ENCODE data around the gene HOPX.

The HOPX gene

DNA sequence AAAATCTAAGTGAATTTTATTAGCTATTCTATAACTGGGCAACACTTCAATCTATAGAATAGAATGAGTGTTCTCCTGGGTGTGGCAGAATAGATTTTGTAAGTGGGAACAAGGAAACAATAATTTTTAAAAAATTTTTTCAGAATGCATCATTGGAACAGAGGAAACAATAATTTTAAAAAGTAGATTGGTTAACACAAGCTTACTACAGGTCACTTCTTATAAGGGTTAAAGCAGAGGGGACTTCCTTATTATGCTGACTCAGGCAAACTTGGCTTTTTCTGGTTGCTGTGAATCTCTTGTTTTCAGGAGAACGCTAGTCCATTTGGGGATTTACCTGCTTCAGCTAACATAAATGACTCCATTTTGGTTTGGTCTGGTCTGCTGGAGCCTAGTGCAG is 52.5 kb downstream of the HOPX start:
- TF ChIP-seq, protein P1, sequence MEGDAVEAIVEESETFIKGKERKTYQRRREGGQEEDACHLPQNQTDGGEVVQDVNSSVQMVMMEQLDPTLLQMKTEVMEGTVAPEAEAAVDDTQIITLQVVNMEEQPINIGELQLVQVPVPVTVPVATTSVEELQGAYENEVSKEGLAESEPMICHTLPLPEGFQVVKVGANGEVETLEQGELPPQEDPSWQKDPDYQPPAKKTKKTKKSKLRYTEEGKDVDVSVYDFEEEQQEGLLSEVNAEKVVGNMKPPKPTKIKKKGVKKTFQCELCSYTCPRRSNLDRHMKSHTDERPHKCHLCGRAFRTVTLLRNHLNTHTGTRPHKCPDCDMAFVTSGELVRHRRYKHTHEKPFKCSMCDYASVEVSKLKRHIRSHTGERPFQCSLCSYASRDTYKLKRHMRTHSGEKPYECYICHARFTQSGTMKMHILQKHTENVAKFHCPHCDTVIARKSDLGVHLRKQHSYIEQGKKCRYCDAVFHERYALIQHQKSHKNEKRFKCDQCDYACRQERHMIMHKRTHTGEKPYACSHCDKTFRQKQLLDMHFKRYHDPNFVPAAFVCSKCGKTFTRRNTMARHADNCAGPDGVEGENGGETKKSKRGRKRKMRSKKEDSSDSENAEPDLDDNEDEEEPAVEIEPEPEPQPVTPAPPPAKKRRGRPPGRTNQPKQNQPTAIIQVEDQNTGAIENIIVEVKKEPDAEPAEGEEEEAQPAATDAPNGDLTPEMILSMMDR (IDR thresholded peaks at IDR 0.05; ENCODE audit: low read length, missing control alignments) = no peak
- no peak overlapping the region for H3K4me3 ChIP-seq (replicated peaks; ENCODE audit: low read depth, low read length)

DNA sequence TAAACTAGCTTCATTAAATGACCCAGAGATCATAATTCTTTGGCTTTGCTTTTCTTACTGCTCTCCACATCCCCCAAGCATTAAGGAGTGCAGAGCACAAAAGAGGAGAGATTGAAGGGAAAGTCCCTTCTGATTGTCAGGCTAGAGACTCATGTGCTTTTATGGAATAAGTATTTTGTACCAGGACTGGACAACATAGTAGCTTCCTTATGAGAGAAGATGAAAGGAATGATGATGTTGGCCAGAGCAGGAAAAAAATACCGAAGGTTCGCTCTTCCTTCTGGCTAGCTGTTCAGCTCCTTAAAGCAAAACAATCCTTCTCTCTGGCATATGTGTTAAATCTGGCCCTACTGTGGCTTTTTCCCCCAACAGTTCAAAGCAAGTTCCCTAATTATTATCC is 53.1 kb downstream of the HOPX start:
- no peak for DNase-seq (ENCODE audit: low read depth)
- no peak overlapping the region for H3K4me3 ChIP-seq (replicated peaks; ENCODE audit: low read depth, low read length)
- TF ChIP-seq, protein P1 (IDR thresholded peaks at IDR 0.05; ENCODE audit: low read length, missing control alignments) = no peak

More for the DNA sequence above, 52.5 kb downstream of the HOPX start:
- no peak for DNase-seq (ENCODE audit: low read depth)

DNA sequence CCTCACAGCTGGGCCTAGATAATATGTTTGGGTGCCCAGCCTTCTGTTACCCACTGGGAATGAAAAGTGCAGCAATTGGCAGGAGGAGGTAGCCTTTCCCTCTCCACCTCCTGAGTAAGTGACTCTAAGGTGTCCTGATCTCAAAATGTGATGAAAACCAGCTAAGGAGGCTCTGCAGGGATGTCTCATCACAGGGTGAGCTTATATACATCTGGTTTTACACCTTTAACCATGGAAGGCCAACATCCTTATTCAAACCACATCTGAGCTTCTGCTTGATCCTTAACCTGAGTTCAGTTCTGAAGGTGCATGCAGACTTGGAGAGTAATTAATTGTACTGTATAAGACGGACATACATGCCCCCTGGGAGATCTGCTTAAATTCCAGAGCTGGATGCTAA is 53.7 kb downstream of the HOPX start:
- no peak overlapping the region for H3K4me3 ChIP-seq (replicated peaks; ENCODE audit: low read depth, low read length)
- TF ChIP-seq, protein P1 (IDR thresholded peaks at IDR 0.05; ENCODE audit: low read length, missing control alignments) = no peak
- no peak for DNase-seq (ENCODE audit: low read depth)

DNA sequence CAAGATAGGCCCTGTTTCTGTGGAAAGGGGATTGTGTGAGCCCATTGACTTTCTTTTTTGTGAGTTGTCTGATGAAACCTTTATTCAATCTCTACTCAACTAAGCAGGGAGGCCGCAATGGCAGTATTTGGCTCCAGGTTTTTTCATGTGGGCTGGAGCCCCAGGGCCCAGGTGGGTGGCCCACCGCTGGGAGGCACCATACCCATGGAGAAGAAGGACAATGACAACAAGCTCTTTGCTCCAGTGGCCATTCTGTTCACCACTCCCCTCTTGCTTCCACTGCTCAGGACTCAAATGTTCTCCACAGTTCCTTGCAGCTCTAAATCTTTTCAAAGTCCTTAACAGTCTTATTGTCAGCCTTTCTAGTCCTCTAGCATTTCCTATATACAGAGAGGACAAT is 54.1 kb downstream of the HOPX start:
- TF ChIP-seq, protein P1 (IDR thresholded peaks at IDR 0.05; ENCODE audit: low read length, missing control alignments) = no peak
- no peak overlapping the region for H3K4me3 ChIP-seq (replicated peaks; ENCODE audit: low read depth, low read length)
- DNase-seq (ENCODE audit: low read depth) = peak; percentile 8

DNA sequence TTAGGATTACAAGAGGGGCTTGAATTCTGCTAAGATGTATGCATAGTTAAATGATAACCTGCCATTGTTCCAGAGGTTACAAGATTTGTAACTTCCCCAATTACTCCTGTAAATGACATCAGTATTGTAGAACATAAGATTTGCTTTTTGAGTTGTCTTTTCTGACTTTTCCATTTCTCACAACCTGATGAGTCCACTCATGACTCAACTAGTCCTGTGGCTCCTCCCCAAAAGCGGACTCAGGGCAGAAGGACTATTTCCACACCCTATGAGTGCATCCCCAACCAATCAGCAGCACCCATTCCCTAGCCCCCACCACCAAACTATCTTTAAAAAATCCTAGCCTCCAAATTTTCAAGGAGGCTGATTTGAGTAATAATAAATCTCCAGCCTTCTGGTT is 54.7 kb downstream of the HOPX start:
- H3K4me3 ChIP-seq (replicated peaks; ENCODE audit: low read depth, low read length) = no peak overlapping the region
- TF ChIP-seq, protein P1 (IDR thresholded peaks at IDR 0.05; ENCODE audit: low read length, missing control alignments) = no peak
- no peak for DNase-seq (ENCODE audit: low read depth)

DNA sequence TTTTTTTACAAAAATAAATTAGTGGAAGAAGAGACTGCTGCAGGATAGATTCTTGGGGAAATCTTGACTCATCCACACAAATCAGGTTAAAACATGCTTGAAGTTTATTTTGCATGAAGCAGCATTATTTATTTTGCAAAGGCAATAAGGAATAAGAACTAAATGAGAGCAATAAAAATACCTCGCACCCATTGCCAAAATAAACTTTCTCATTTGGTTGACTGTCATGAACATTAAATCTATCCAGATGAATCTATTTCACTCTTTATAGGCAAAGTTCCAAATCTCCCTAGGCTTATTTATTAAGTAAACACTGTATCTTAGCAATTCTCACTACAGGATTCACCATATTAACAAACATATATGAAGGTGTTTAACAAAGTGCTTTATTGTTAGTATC is 58.9 kb downstream of the HOPX start:
- TF ChIP-seq, protein P1 (IDR thresholded peaks at IDR 0.05; ENCODE audit: low read length, missing control alignments) = no peak
- no peak overlapping the region for H3K4me3 ChIP-seq (replicated peaks; ENCODE audit: low read depth, low read length)
- no peak for DNase-seq (ENCODE audit: low read depth)

DNA sequence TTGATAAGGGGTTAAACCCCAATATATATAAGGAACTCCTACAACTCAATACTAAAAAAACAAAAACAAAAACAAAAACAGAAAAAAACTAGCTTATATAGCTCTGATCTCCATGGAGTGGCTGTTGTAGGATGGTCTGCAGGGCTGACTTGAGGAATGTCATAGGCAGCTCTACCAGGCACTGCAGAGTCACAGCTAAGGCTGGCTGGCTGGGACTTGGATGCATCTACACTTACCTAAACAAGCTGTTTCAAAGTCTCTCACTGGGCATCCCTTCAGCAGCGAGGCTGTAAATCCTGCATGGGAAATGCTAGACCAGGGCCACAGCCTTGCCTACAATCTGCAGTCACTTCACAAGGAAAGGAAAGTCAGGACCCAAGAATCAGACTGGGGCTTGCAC is 61.3 kb downstream of the HOPX start:
- TF ChIP-seq, protein P1 (IDR thresholded peaks at IDR 0.05; ENCODE audit: low read length, missing control alignments) = no peak
- no peak for DNase-seq (ENCODE audit: low read depth)
- H3K4me3 ChIP-seq (replicated peaks; ENCODE audit: low read depth, low read length) = no peak overlapping the region
